Measurements from ENCODE around the gene GALNT10.
"Not testable (repeated sequence)": the region's sequence is repeated elsewhere in the genome, so short reads cannot be mapped to it uniquely, and the experiment has no call there.

GALNT10 gene

DNA sequence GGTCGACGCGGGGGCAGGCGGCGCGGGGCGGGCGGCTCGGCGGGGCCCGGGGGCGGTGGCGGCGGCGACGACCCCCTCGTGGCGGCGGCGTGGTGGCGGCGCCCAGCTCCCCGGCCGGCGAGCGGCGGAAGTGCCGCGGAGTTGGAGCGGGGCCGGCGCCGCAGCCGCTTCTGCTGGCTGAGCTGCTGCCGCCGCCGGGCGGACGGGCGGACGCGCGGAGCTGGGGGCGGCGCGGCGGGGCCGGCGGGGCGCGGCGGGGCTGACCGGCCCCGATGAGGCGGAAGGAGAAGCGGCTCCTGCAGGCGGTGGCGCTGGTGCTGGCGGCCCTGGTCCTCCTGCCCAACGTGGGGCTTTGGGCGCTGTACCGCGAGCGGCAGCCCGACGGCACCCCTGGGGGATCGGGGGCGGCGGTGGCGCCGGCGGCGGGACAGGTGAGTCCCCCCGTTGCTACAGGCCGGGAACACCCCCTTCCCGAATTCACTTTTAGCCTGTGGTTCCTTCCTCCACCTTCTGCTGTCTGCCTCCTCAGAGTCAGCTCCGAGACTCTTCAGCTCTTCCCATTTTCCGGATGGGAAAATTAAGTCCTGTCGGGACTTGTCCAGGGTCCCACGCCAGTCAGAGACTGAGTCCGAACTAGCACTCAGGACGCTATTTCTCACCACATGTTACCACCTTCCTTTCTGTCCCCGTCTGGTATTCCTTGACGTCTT lies at the start of gene GALNT10:
TSS of gene GALNT10 (plus strand) at position 139 of the 710 bp plus-strand sequence. CDS start at position 273, 134 bp downstream.
- peak; percentile 72 for DNase-seq

GRCh38 chr5:154141745-154142221 lies 48.8 kb upstream of the GALNT10 start:
- no peak for DNase-seq

DNA sequence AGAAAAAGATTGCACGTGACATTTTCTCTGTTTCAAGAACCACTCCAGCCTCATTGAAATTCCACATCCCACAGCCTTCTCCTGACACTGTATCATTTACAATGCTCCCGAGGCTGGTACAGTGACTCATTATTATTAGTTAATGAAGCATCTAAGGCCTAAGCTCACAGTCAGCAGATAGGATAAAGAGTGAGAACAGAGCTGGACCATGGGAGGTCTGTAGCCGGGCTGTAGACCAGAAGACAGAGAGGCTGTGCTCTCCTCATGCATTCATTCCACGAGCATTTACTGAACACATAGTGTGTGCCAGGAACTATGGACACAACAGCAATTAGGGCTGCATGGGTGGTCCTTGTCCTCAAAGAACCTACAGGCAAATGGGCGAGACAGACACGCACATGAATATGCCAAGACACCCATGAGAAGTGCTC lies 47.3 kb upstream of the GALNT10 start:
- DNase-seq: no peak

- no peak for DNase-seq
Observed at GRCh38 chr5:154145268-154145667, 45.3 kb upstream of the GALNT10 start.

DNA sequence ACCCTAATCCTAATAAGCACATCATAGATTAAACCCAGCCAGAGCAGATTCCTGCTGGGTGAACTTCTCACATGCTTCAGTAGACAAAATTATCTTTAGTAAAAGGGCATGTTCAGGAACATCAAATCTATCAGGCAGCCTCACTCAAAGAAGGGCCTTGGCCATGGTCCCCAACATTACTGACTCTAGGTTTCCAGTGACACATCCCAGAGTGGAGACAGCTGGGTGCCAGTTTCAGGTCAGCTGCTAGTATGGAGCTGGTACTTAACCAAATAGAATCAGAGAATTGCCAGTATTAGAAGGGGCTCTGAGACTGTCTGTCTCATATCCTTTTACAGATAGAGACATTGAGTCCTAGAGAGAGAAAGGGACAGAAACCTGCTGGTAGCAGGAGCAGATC lies 44.1 kb upstream of the GALNT10 start:
- no peak for DNase-seq

GRCh38 chr5:154147666-154148065 lies 42.9 kb upstream of the GALNT10 start:
- no peak for DNase-seq

GRCh38 chr5:154150471-154150870 lies 40.1 kb upstream of the GALNT10 start:
- DNase-seq: not testable (repeated sequence)

DNA sequence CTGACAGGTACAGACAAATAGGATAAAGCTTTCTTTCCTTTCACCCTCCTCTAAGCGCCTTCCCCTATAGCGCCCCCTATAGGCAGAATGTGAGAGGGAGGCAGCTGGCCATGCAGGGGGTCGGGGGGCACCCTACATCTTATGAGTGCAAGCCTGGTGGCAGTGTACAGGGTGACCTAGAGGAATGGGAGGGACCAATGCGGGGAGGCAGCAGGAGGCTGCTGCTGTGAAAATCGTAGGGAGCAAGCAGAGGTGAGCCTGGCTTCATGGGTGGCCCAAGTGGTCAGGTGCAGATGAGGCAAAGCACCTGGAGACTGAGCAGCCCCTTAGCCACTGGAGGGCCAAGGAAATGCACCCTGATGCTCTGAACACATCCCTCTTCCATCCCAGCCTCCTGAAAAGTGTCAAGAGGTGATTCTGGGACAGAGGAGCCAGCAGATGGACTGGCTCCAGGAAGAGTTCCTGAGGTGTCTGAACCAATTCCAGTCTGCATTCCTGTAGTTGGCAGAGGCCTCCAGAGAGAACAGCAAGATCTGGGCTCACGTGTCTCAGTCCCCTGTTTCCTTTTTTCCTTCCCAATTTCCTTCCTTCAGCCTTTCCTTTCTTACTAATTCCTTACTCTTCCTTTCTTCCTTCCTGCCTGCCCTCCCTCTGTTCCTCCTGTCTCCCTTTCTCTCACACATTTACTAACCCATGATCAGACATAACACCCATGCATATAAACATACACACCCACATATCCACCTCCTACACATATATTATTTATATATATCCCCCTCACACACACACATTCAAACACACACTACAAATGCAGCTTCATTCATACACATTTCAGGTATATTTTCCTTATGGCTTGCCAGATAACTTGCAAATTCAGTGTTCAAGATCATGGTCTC lies 32.8 kb upstream of the GALNT10 start:
- DNase-seq: no peak

GRCh38 chr5:154158379-154158737 lies 32.2 kb upstream of the GALNT10 start:
- no peak for DNase-seq

GRCh38 chr5:154159343-154159742 lies 31.2 kb upstream of the GALNT10 start:
- no peak for DNase-seq

- DNase-seq: no peak
Observed at GRCh38 chr5:154162539-154163151, 27.9 kb upstream of the GALNT10 start.

- DNase-seq: no peak
Observed at GRCh38 chr5:154163327-154164248, 26.9 kb upstream of the GALNT10 start.

- DNase-seq: no peak
Observed at GRCh38 chr5:154164249-154164581, 26.3 kb upstream of the GALNT10 start.

DNA sequence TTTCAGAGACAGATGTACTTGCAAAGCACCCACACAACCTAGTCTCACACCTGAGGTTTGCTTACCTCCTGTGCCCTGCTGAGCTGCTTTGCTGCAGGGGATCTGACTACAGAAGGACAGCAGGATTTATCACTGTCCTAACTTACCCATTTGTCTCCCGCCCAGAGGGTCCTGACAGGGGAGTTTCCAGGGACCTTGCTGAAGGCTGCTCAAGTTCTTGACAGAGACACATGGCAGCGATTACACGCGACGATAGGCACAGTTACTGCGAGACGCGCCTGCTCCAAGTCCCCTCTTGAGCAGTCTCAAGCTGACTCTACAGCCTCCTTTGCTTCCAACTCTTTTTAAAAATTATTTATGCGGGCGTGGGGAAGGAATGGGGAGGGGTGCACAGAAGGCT lies 24.6 kb upstream of the GALNT10 start:
- DNase-seq: no peak

GRCh38 chr5:154166901-154167791 lies 23.4 kb upstream of the GALNT10 start:
- DNase-seq: no peak

DNA sequence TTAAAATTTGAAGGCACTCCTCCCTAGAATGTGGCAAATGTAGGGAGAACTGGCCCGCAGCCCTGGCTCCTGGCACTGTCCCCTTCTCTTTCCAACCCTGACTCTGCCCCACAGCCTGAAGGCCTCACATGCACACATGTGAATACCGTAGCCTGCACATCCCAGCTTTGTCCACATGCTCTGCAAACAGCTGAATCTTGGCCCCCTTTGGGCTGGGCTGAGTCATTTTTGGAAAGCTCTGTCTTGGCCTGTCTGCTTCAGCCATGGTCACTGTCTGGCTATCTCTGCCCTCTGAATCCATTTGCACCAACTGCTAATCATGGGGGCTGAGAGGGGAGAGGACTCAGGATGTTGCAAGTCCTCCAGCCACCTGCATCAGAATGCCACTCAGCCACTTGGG lies 22.1 kb upstream of the GALNT10 start:
- DNase-seq: no peak

GRCh38 chr5:154172785-154173184 lies 17.7 kb upstream of the GALNT10 start:
- no peak for DNase-seq

DNA sequence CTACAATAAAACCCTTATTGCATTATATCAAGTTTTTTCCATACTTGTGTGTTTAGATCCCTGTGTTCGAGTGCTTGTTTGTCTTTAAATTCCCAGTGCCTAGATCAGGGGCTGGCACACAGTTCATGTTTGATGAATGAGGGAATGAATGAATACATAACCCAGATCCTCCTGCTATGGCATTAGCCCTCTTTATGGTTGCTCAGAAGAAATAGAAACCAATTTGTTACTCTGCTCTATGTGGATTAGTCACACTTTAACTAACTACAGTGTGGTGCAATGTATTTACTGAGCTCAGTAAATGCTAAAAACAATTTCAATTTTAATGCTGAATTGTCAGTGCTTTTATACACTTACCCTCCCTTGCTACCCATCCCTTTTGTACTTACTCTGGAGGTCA lies 16.4 kb upstream of the GALNT10 start:
- DNase-seq: no peak

DNA sequence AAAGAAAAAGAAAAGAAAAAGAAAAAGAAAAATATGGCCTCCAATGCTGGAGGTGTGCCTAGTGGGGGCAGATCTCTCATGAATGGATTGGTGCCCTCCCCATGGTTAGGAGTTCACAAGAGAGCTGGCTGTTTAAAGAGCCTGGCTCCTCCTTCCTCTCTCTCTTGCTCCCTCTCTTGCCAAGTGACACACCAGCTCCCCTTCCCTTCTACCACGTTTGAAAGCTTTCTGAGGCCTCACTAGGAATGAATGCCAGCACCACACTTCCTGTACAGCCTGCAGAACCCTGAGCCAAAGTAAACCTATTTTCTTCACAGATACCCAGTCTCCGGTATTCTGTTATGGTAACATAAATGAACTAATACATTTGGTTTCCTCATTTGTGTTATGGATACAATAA lies 14.4 kb upstream of the GALNT10 start:
- no peak for DNase-seq

DNA sequence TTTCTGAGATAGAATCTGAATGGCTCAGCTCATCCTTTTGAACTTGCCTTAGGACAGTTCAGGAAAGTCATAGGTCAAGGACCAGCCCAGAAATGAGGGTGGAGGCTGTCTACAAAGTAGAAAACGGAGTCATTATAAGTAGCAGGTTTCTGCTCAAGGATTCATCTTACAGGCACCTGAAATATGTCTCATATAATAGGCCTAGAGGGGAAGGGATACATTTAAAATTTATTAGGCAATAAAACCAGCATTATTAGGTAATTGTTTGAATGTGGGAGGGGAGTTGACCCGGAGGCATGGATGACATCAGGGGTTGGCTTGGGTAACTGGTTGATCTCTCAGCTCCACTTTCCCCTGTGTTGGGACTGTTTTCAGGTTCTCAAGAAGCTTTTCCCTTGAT lies 11.9 kb upstream of the GALNT10 start:
- no peak for DNase-seq

Data from activated naive CD4-positive, alpha-beta T cell treated with anti-CD3 and anti-CD28 coated beads, Interleukin-2, amount 50 U/mL, for 16 hours (primary cell).